ENCODE data around the gene ISG20. TPM values are rescaled to one million over a fixed set of nuclear protein-coding genes. Genes with fewer than 3 reads are reported as not detected.

The ISG20 gene
- total and polyA plus RNA-seq, 2 of the 8 experiments (the other 6 are each of a cell fraction or from before 2014, with no cell fraction given): 2.9 to 5.2 TPM

GRCh38 chr15:88612186-88612796 lies 26.5 kb upstream of the ISG20 start:
- peak overlapping the region in 1 of 4 experiments; percentile 9; a peak in 1 of 8 replicates for H3K4me3 ChIP-seq (ENCODE audit: extremely low read depth in 1 of 4, insufficient read depth in 2 of 4, low read depth in 3 of 4, low read length in 4 of 4)
- peak overlapping the region; percentile 18 for H3K4ac ChIP-seq (replicated peaks; ENCODE audit: insufficient read length, low read depth, low read length)
- H3K14ac ChIP-seq (ENCODE audit: insufficient read length): no peak overlapping the region
- H3K9me3 ChIP-seq (ENCODE audit: insufficient read depth in 2 of 2, low read depth in 1 of 2, low read length in 1 of 2): no peaks in the 10 kb centered on the region
- H3K9ac ChIP-seq (replicated peaks in 1 of 4; ENCODE audit: extremely low read depth in 1 of 4, low read depth in 3 of 4, low read length in 3 of 4): 0 out of 7 replicates have a peak overlapping the region, but pooled peaks of 1 of the 4 experiments have one; percentile 5
- peaks cover 0 to 18% (median 13%) of the 10 kb centered on the region in 4 experiments; a peak in 6 of 7 replicates for H3K27me3 ChIP-seq (replicated peaks in 1 of 4; ENCODE audit: control insufficient read depth in 3 of 4, extremely low read depth in 1 of 4, insufficient read depth in 3 of 4, low read length in 3 of 4)
- peak overlapping the region; percentile 67 for H4K91ac ChIP-seq (replicated peaks; ENCODE audit: insufficient read length, low read length)
- no peaks in the 10 kb centered on the region for H3K23me2 ChIP-seq (ENCODE audit: low read depth, low read length)
- no peak overlapping the region for H4K5ac ChIP-seq (ENCODE audit: insufficient read length, low read depth, low read length)
- H3K4me2 ChIP-seq (ENCODE audit: insufficient read depth in 1 of 2, low read depth in 2 of 2, low read length in 2 of 2): peak overlapping the region; percentile 1 to 33; a peak in 2 of 4 replicates
- peak overlapping the region; percentile 26; the same call in 1 of the 2 replicates for H3K18ac ChIP-seq (ENCODE audit: extremely low read depth, low read length)
- H3K56ac ChIP-seq (replicated peaks; ENCODE audit: insufficient read length, low read depth, low read length): no peak overlapping the region
- CTCF ChIA-PET (ENCODE audit: partially characterized antibody): interaction anchor here (0.9 to 6.0 kb wide), 6 partner anchors 16 to 145 kb away, joined by 3 to 41 read pairs (median 3); partner anchors contain the start of genes MRPL46 and MRPS11
- H2AK5ac ChIP-seq (ENCODE audit: low read depth, low read length): peak overlapping the region; percentile 54
- FAIRE-seq (no peak), DNase-seq (ENCODE audit: low read depth in 1 of 2, low spot score in 2 of 2) (no peak)
- H2BK120ac ChIP-seq (replicated peaks; ENCODE audit: low read depth, low read length): peak overlapping the region; percentile 45
- POLR2A ChIA-PET (ENCODE audit: partially characterized antibody): interaction anchor here (1.1 to 7.0 kb wide), 4 partner anchors 9 to 24 kb away, joined by 3 to 61 read pairs (median 6); partner anchors contain the start of gene AEN
- peak overlapping the region; percentile 21; the same call in 1 of the 2 replicates for H2BK15ac ChIP-seq (ENCODE audit: low read length)
- no peak overlapping the region for H3K27ac ChIP-seq (ENCODE audit: low read depth, low read length)
- peak overlapping the region; percentile 89 for H2BK12ac ChIP-seq (ENCODE audit: low read depth, low read length)
- TF ChIP-seq TEAD4 (IDR thresholded peaks at IDR 0.05; ENCODE audit: low read depth, low read length) (no peak), RFX5 (IDR thresholded peaks at IDR 0.05; ENCODE audit: borderline replicate concordance, low read depth, low read length) (no peak), SIRT6 (IDR thresholded peaks at IDR 0.05; ENCODE audit: low read length) (no peak), SAP30 (IDR thresholded peaks at IDR 0.05; ENCODE audit: insufficient read depth, insufficient replicate concordance, low read length) (no peak), SRF (IDR thresholded peaks at IDR 0.05; ENCODE audit: low read depth, low read length) (no peak), ZNF274 (IDR thresholded peaks at IDR 0.05; ENCODE audit: borderline replicate concordance, extremely low read depth, low read length) (no peak), PHF8 (conservative IDR thresholded peaks at IDR 0.05; ENCODE audit: low read depth, low read length) (no peak)
- TF ChIP-seq, protein P1, sequence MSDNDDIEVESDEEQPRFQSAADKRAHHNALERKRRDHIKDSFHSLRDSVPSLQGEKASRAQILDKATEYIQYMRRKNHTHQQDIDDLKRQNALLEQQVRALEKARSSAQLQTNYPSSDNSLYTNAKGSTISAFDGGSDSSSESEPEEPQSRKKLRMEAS (IDR thresholded peaks at IDR 0.05): no peak
- TF ChIP-seq, protein P2, sequence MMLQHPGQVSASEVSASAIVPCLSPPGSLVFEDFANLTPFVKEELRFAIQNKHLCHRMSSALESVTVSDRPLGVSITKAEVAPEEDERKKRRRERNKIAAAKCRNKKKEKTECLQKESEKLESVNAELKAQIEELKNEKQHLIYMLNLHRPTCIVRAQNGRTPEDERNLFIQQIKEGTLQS (IDR thresholded peaks at IDR 0.05; ENCODE audit: insufficient read depth, low read depth, low read length): no peak
- peak overlapping the region; percentile 88; the same call in 1 of the 2 replicates for H2BK20ac ChIP-seq (ENCODE audit: low read length)
- no peaks in the 10 kb centered on the region for H4K20me1 ChIP-seq (replicated peaks in 1 of 2; ENCODE audit: control insufficient read depth in 1 of 2, insufficient read depth in 2 of 2, low read length in 2 of 2)
- no peaks in the 10 kb centered on the region for H3K79me2 ChIP-seq (ENCODE audit: control insufficient read depth in 1 of 2, insufficient read depth in 2 of 2, low read length in 2 of 2)
- no peak overlapping the region; the same call in 1 of the 2 replicates for H4K8ac ChIP-seq (ENCODE audit: extremely low read depth, insufficient read depth, low read length)
- peak overlapping the region; percentile 91 for H2BK5ac ChIP-seq (ENCODE audit: low read depth, low read length)
- no peak overlapping the region for H2AFZ ChIP-seq (ENCODE audit: low read length)
- no peak overlapping the region for H3K23ac ChIP-seq (ENCODE audit: insufficient read length)
- no peaks in the 10 kb centered on the region for H3K79me1 ChIP-seq (ENCODE audit: low read depth, low read length)
- WGBS, 2 experiments (ENCODE audit: extremely low coverage in 1 of 2, insufficient coverage in 1 of 2, insufficient read length in 1 of 2, insufficient replicate concordance in 2 of 2, low coverage in 1 of 2, low lambda C conversion rate in 2 of 2, missing lambda C conversion rate in 1 of 2): 51% methylated on average over 7 of the region's 7 CpGs; no CpG with 5 or more reads in 1 of the 2 experiments
- peaks cover 23 to 32% (median 27%) of the 10 kb centered on the region in 4 experiments for H3K4me1 ChIP-seq (replicated peaks in 1 of 4; ENCODE audit: control insufficient read depth in 3 of 4, insufficient read depth in 4 of 4, low read length in 3 of 4)
- no peaks in the 10 kb centered on the region for H3K36me3 ChIP-seq (ENCODE audit: control insufficient read depth in 2 of 4, insufficient read depth in 4 of 4, low read length in 3 of 4)
